Measurements from ENCODE around the gene PHF20. TPM values are rescaled to one million over a fixed set of nuclear protein-coding genes. Genes with fewer than 3 reads are reported as not detected.

PHF20 gene
- total RNA-seq (2014; rRNA removed; shearing (Covaris generic)), result 40.2 and 45.5 TPM in 2 replicates

DNA sequence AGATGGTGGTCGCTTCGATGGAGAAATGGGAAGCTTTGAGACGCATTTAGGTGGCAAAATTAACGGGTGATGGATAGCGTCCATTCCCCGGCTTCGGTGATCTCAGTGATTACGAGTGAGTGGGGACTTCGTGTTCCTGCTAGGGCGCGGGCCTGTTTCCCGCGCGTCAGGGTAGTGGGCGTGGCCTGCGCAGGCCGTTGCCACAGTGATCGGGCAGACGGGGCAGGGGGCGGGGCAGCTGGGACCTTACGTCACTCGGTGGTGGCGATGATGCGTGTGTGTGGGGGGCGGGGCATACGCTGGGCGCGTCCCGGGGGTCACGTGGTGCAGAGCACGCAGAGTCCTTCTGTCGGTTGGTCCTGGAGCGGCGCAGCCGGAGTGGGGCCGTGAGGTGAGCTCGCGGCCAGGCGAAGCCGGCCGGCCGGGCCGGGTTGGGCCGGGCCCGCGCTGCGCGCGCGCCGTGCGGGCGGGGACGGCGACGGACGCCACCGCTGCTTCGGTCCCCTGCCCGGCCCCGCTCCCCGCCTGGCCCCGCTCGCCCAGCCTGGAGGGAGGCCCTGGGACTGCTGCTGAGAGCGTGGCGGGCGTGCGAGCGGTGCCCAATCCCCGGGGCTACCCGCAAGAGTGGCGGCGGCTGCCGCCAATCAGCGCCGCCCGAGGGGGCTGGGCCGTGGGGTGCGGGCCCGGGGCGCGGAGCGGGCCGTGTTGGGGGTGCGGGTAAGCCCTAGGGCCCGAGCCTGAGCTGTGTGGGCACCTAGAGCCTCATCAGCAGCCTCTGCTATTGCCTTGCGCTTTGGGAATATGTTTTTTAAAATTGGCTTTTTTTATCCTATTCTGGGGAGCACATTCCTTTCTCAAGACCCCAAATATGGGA lies at the start of gene PHF20:
Gene PHF20 (plus strand): TSS at position 327 of the 874 bp plus-strand sequence. CDS start 29,508 bp downstream, outside the sequence.

DNA sequence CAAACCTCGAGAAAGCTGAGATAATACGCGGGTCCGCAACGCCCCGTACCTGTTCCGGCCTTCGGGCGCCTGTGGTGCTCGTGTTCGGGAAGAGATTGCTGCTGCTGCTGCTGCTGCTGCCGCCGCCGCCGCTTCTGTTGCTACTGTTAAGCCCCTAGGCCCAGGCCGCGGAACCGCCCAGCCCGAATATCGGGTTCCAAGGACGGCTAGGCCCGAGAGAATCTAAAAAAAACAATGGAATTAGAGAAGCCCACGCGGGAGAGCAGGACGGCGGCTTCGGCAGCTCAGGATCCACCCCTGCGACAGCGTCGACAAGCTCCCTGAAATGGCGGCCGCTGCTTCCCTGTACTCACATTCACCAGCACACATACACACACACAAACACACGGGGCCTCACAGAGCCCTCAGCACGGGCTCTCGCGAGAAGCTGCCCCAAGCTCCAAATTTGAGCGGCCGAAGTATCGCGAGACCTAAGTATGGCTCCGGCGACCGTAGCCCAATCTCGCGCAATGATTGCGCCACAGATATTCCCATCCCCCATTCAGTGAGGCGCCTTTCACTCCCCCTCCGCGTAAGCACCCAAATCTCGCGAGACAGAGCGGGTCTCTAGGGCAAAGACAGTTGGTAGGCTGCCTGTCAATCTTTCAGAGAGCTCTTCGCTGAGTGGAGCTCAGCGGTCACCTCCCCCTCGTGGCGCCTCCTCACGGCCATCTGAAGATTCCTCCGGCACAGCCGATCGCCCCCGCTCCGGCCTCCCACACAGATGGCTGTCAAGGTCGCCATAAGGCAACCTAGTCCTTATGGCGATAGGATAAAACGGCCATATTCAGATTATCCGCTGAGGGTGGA lies 29.7 kb upstream of the PHF20 start, which contains the start of gene RBM39:
Gene RBM39 (minus strand): TSS at position 369 of the 849 bp plus-strand sequence. CDS start 1,386 bp downstream, outside the sequence.

DNA sequence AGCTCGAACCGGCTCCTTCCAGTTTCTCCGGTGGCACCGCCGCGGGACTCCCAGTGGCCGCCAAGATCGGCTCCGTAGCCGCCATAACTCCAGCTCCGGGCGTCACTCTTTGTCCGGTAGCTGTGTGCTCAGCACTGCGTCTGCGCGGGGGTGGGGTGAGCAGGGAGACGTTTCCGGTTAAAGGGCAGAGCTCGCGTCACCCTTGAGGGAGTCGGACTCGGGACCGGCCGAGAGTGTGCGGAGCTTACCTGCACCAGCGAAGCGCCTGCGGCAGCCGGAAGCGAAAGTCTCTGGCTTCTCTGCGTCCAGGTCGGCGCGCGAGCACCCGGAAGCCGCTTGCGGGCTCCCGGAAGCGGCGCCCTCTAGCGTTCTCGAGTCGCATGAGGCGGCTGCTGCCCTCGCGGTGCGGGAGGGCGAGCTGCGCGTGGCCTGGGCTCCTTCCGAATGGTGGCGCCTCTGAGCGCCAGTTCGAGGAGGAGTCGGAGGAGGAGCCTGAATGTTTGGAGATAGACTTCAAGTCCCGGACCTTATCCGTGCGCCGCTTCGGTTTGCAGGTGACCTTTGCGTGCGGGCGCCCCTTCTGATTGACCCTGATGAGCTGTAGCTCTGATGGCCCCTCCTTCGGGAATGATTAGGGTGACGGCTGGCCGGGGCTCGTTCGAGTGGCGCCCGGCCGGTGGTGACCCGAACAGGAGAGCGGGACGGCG lies 182.5 kb downstream of the PHF20 start, which contains the start of gene SCAND1:
Gene SCAND1 (minus strand): TSS at position 303 of the 707 bp plus-strand sequence. CDS start 218 bp downstream, at position 85.

DNA sequence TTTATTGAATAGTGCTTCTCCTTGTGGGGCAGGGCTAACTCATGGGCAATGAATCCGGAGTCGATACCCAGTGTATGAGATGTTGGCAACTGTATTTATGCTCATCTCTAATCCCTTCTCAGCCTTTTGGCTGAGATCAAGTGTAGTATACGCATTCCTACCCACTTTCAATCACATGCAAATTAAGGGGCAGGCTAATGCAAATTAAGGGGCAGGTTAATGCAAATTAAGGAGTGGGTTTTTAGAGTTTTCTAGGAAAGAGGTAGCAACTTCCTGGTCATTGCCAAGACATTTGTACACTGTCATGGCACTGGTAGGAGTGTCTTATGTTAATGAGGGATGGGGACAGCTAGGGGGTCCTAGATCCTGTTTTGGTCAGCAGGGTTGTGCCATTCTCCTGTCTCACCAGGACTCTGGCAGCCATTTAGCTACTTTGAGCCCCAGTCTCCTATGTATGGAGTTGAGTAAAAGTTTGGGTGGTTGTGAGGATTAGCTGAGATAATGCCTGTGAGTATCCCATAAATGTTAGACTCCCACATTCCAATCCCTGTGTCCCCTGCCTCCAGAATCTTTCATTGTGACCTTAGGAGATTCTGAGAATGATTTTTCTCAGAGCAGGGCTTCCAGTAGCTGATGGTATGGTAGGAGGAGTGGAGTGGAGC lies 196.3 kb downstream of the PHF20 start, which contains the start of gene CNBD2:
Gene CNBD2 (plus strand): TSS at position 612 of the 662 bp plus-strand sequence. CDS start 173 bp downstream, outside the sequence.

Small RNA genes within 50 kb of the gene (small RNA-seq; reads per million reads assigned to genes)
- gene COX7BP2 (not detected), gene HIGD1AP16 (not detected), gene RF00019 (not detected), gene RF00026 (not detected), gene RNU4-40P (not detected), gene RNU6-937P (not detected)

Other genes starting within 250 kb of the PHF20 start
- not detected in 2 replicates for gene C20orf173, start 242.4 kb upstream of the PHF20 start, total RNA-seq (2014; rRNA removed; shearing (Covaris generic))
- gene ERGIC3, start 229.9 kb upstream of the PHF20 start, total RNA-seq (2014; rRNA removed; shearing (Covaris generic)), result 269 and 273 TPM in 2 replicates
- gene SPAG4, start 156.2 kb upstream of the PHF20 start, total RNA-seq (2014; rRNA removed; shearing (Covaris generic)), result 11.2 and 13.6 TPM in 2 replicates
- gene CPNE1, start 107.1 kb upstream of the PHF20 start, total RNA-seq (2014; rRNA removed; shearing (Covaris generic)), result 119 and 139 TPM in 2 replicates
- 61.0 and 75.9 TPM in 2 replicates for gene RBM12, start 107.1 kb upstream of the PHF20 start, total RNA-seq (2014; rRNA removed; shearing (Covaris generic))
- 91.6 and 105 TPM in 2 replicates for gene NFS1, start 72.7 kb upstream of the PHF20 start, total RNA-seq (2014; rRNA removed; shearing (Covaris generic))
- gene ROMO1, start 72.6 kb upstream of the PHF20 start, total RNA-seq (2014; rRNA removed; shearing (Covaris generic)), result 663 and 700 TPM in 2 replicates
- gene RBM39, start 29.8 kb upstream of the PHF20 start, total RNA-seq (2014; rRNA removed; shearing (Covaris generic)), result 428 and 487 TPM in 2 replicates
- gene SCAND1, start 182.5 kb downstream of the PHF20 start, total RNA-seq (2014; rRNA removed; shearing (Covaris generic)), result 123 and 154 TPM in 2 replicates
- gene CNBD2, start 196.6 kb downstream of the PHF20 start, total RNA-seq (2014; rRNA removed; shearing (Covaris generic)), result 15.7 and 18.8 TPM in 2 replicates